HG02623 (cell line): ENCODE data around the gene LYST.
"Not testable (repeated sequence)": the region's sequence is repeated elsewhere in the genome, so short reads cannot be mapped to it uniquely, and the experiment has no call there.

Source experiments
- ATAC-seq: cut with Tn5 transposase; IDR thresholded peaks from one replicate; pipeline ENCODE4 v1.9.1; 2021; ENCODE audit warnings: moderate library complexity; ENCODE audit not compliant: unreplicated experiment

The LYST gene

DNA sequence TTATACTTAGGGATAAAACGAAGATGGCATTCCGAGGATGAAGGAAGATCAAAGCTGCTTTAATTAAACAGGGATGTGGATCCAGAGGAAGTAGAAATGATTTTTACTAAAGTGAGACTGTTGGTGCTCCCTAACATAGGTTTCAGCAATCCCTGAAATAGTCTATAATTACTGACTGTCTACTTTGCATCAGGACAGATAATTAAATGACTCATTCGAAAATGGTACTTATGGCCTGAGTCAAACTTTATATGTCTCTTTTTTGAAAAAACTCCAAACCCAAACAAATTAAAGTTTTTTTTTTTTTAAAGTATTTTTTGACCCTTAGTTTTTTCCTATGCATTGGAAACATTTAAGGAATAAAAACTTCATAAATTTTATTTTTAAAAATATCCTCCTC is 90.3 kb downstream of the LYST start:
- ATAC-seq = no peak

DNA sequence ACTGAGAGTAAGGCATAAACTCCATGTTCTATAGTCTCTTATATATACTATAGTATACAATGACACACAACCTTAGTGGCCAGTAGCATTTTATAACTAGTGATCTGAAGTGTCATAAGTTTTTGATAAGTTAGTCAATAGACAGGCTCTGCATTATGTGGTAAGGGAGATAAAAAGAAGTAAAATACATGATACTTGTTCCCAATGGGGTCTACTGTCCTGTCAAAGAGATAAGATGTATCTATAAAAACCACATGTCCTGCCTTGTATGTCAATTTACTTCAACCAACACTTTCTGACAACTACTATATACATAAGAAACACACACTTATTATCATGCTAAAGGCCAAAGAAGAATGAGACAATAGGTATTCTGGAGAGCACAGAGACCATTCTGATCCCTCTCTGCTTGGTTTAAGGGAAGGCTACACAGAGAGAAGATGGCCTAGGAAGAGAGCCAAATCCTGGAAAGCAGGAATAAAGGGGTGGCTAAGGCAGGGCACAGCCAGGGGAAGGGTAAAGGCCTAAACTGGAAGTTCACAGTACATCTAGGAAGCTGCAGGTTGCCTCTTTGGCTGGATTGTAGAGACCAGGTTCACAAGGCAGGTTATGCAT is 91.4 kb downstream of the LYST start:
- no peak for ATAC-seq

DNA sequence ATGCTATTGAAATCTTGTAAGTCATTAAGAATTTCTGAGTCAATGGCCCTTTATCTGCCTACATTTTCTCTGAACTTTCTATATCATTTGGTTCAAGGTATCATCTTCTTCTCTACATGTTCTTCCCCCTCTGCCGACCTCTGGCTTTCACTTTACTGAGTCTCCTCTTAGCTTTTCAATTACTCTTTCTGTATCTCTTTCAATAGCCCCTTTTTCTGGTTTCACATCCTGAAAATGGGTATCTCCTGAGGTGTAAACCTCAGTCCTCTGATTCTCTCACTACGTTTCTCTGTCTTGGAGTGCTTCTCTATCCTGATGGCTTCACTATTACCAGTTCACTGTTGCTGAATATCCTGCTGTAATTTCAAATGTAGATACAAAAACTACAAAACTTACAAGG is 98.9 kb downstream of the LYST start:
- peak; percentile 93 for ATAC-seq

DNA sequence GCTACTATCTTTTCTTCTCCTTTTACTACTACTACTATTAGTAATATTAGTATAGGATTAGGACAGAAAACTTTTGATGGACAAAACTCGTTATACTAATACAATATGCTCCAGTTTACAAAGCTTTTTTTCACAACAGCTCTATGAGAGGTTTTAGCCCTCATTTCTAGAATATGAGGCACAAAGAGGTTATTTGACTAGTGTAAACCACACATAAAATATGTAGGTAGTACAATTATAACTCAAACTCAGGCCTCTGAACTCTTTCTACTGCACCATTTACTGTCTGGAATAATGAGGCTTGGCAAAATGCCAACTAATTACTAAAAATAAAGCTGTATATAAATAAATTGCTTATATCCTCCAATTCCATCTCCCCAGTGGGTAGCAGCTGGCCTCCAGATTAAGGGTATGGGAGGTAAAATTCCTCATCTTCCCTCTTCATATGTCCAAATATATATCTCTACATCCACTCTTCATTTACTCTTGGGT is 99.9 kb downstream of the LYST start:
- ATAC-seq = no peak

DNA sequence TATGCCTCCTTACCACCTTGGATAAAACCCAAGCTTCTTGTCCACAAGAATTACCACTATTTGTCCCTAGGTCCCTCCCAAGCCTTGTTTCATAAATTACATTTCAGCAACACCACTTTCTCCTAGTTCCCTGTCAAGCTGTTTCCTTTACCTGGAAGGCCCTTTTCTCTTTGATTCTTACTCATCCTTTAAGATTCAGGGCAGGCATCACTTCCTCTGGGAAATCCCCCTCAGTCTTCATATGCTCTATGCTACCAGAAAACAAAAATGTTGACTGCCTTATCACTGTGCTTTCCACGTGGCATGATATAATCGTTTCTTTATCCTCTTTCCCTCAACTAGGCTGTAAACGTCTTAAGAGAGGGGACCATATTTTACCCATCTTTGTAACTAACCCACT is 102.7 kb downstream of the LYST start:
- ATAC-seq = peak; percentile 35

DNA sequence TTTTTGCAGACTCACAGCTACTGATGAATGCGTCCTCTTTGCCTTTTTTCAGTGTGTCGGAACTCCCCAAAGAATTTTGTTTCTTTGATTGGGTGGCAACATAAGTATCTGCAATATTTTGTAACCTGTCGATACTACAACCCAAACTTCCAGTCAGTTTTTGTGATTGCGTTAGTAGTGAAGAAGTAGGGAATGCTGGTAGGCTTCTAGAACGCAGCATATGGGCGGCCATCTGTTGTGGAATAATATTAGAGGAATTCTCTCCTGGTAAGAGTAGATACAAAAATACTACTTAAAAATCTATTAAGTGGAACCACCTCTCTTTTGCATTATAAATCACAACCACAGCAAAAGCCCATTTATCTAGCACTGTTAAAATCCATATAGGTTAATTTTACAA is 107.4 kb downstream of the LYST start:
- no peak for ATAC-seq

DNA sequence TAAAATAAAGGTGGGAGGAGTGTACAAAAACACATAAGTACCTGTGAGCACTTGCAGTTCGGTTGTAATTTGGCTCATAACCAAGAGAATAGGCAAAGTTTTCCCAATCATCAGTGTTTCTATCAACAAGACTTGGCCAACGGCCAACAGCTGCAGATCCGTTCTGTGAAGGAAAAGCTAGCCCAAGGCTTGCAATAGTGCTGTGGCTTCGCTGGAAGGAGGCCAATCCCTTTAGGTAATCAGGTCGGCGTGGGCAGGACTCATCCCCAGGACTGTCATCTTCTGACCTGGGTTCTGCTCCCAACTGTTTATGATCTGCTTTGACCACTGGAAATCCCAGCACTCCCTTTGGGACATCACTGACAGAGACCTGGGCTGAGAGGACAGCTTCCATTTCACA is 107.8 kb downstream of the LYST start:
- no peak for ATAC-seq

DNA sequence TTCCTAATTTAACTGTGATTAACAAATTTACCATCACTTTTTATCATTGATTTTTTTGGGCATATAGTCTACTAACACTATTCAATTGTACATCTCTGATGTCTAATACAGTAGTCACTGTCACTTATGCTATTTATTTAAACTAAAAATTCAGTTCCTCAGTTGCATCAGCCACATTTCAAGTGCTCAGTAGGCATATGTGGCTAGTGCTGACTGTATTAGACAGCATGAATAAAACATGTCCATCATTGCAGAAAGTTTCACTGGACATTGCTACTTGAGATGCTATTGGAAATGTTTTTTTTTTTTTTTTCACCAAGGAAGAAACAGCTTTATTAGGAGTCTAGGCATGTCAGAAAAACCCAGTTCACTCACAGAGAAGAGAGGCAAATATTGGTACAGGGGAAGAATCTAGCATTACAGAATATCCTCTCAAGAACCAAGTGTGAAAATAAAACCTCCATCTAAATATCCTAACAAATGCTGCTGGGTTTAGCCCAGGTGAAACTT is 109.1 kb downstream of the LYST start:
- ATAC-seq = no peak

DNA sequence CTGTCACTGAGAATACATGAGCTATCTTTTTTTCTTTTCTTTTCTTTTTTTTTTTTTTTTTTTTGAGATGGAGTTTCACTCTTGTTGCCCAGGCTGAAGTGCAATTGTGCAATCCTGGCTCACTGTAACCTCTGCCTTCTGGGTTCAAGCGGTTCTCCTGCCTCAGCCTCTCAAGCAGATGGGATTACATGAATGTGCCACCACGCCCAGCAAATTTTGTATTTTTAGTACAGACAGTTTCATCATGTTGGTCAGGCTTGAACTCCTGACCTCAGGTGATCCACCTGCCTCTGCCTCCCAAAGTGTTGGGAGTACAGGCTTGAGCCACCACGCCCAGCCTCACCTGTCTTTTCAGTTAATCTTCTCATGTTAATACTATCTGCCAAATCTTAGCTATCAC is 112.5 kb downstream of the LYST start:
- ATAC-seq = not testable (repeated sequence)

DNA sequence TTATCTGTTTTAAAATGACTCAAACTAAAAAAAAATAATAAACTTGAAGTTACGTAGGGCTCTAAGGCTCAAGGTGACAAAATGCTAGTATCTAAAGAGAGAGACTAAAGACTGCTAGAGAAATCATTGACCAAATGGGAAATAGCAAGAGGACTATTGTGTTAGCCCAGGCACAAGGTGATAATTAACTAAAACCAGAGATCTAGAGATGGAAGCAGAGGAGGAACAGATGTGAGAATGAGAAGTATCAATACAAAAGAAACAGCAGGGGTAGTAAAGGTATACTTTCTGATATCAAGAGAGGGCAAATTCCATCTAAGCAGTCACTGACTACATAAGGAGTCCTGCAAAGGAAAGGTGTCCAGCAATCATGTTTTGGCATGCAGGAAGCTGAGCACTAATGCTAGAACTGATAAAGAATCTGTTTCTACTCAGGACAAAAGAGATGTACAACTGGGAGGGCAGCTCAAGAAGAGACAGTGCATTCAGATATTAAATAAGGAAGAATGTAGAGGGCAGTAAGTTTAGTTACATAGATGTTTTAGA is 116.9 kb downstream of the LYST start:
- no peak for ATAC-seq

DNA sequence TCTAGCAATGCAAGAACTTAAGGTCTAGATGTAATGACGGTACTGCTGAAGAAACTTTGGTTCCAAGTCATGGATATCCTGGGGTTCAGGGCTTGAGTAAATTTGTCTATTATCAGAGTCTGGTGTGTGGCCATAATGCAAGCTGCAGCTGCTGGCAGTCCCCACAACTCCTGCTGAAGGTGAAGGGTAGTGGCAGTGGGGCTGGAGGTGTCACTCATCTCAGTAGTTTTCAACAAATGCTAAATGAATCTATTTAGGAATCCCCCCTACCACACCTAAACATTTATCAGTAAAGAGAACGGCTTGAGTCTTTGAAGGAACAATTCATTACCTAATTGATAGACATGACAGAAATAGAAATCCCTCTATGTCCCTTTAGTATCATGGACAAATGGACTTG is 118.0 kb downstream of the LYST start:
- no peak for ATAC-seq

DNA sequence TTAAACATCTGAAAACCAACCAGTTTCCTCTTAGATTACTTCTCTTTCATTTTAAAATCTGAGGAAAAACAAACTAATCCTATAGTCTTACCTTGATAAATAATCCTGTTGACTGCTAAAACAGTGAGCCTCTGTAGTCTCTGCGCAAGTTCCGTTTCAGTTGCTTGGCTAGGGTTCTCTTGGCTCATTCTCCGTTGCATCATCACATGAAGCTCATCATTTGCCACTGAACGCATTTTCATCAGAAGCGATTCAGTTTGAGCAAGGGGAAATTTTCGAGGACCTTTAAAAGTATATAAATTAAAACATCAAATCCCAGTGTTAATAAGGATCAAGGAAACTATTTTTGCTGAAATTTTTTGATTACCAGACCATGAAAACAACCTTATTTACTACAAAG is 120.5 kb downstream of the LYST start:
- ATAC-seq = no peak

DNA sequence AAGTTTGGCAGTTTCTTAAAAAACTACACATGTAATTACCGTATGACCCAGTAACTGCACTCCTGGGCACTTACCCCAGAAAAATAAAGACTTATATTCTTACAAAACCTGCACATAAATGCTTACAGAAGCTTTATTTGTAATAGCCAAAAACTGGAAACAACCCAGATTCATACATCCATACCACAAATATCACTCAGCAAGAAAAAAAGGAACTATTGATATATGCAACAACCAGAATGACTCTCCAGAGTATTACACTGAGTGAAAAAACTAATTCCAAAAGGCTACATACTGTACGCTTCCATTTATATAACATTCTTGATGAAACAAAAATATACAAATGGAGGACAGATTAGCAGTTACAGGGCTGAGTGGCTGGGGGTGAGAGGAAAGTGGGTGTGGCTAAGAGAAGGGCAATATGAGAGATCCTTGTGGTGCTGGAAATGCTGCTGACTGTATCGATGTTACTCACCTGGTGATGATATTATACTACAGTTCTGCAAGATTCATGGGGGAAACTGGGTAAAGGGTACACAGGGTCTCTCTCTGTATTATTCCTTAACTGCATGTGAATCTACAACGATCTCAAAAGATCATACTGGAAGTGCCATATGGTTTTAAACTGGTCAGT is 121.1 kb downstream of the LYST start:
- no peak for ATAC-seq

DNA sequence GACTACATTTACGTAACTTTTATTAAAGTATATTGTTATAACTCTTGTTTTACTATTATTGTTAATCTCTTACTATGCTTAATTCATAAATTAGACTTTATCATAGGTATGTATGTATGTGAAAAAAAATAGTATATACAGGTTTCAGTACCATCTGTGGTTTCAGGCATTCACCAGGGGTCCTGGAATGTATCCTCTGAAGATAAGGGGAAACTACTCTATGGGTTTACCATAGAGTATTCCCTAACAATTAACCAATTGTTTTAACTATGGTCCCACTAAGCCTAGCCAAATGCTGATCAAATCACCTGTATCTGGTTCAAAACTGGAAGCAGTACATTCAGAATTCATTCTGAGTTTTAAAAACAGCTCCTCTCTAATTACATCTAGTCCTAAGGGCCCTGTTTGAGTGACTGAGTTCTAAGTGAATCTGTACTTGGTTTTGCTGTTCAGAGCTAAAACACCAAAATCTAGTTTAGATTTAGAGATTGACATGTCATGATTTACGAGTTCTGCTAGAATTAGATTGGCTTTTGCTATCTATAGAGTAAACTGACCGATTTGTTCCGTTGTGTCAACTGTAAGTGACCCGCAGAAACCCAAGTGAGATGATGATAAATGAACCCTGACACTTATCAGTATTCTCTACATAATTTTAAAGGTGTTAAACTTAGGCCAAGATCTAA is 123.6 kb downstream of the LYST start:
- ATAC-seq = no peak

DNA sequence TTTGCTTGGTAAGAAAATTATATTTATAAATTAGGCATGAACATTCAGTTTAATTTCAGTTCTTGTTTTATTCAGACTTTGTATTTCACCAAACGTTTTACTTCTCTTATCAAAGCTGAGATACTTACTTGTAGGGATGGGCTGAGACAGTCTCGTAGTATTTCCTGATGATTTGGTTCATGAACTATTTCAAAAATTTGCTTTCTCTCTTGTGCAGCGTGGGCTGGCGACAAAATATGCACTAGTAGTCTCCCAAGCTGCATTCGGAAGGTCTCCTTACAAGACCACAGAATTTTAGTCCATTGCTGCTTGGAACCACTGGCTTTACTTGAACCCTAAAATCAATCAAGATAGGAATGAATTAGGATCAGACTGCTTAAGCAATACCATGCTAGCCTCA is 125.4 kb downstream of the LYST start:
- no peak for ATAC-seq

DNA sequence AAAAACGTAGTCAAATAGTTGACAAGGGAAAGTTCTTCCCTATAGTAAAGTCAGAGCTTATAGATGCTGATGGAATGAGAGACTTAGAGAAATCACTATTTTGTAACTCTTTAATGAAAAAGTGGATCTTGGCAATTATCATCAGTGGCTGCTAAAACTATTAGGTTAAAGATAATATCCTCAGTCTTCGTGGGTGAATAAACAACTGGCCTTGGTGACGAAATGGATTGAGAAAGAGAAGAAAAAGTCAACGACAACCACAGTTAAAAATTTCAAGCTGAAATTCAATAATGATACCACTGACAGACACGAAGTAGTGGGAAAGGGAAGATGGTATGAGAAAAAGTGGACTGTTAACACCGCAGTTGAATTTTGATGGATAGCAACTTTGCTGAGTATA is 127.1 kb downstream of the LYST start:
- ATAC-seq = no peak

DNA sequence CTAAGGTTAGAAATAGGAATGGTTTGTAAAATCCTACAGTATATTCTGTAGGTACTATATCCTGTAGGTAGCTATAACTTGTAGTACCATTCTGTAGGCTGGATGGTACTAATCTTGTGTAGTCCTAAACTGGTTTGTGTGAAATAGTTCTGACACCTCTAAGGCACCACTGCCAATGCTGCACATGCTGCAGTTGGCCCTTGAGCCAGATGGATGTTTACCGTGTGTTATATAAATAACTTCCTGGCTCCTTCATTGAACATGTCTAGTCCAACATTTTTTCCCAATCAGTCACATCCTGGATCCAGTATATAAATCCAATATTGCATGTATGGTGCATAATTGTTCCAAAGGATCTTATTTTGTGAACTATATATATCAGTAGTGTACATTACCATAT is 127.6 kb downstream of the LYST start:
- ATAC-seq = no peak

DNA sequence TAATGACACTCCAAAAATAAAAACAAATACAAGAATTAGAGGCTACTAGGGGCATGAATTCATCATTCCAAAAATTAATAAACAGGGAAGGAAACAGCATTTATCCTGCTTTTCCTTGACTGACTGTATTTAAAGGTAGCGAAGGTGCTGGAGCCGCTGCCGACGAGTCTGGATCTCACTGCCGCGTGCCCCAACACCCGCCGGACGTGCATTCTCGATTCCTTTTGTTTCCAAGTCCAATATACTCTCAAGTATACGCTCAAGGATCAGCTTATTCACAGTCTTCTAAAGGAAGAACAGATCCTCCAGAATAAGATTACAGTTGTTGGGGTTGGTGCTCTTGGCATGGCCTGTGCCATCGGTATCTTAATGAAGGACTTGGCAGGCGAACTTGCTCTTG is 129.0 kb downstream of the LYST start:
- ATAC-seq = no peak

DNA sequence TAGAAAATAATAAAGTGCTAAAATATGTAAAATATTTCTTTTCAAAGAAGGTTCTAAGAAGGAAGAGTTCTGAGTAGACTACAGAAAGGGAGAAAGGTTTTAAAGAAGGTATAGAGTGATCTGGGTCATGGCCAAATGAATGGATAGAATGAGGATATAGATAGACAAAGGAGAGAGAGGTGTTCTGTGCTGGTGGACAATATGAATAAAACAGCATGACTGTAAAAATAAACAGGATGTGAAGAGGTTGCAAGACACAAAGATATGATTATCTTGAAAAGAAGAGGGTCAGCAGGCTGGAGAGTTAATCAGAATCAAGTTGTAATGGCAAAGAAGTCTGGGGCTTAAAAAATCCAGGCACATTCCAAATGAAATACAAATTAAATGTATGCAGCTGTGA is 130.4 kb downstream of the LYST start:
- ATAC-seq = no peak

DNA sequence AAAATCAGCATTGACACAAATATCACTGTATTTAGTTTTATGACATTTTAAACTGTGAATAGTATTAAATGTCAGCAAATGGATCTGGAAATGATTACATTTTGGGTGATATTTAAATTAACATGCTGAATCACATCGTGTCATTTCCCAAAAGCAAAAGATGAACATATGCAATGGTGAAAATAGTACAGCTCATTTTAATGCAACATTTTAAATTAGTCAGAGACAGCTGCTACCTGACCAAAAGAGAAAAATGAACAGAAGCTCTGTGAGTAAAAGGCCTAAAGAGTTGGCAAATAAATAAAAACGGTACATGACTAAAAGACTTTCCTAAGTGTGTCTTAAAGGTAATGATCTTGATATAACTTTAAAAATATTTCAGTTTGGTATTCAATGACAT is 131.1 kb downstream of the LYST start:
- ATAC-seq = no peak

DNA sequence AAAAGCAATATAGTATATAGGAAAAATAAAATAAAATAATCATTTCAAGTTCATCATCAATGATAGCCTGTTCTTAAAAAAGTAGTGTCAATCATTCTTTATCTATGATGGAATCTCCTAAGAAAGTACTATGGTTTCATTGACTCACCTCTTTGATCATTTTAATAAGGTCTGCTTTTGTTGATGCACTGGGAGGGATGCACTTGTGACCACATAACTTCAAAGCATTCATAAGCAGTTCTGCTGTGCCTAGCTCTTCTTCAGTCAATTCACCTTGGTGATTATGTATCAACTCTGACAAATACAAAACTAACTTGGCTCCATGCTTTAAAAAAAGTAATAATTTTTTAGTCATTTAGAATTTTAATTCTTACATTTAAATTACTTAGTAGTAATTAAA is 132.4 kb downstream of the LYST start:
- no peak for ATAC-seq

DNA sequence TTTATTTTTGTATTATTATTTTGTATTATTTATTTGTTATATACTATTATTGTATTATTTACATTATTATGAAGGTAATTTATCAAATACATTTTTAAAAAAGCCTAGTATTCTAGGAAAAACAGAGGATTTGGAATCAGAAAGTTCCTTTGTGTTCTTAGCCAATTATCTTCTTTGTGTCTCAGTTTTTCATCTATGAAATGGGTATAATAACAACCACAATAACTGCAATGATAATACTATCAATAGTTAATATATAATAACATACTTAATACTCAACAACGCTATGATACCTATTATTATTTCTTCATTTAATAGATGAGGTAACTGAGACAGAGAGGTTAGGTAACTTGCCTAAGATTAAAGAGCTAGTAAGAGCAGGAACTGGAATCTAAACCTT is 136.7 kb downstream of the LYST start:
- no peak for ATAC-seq
